ENCODE data around the gene POLR2L. TPM values are rescaled to one million over a fixed set of nuclear protein-coding genes. Genes with fewer than 3 reads are reported as not detected.

The POLR2L gene
- total RNA-seq, 1 donor from 2014 or later = 46.4 TPM

- Histone ChIP-seq H3K4me3 (ENCODE audit: low read length in 3 of 3) (no peak overlapping the region), H3K9ac (ENCODE audit: low read depth in 1 of 3, low read length in 3 of 3) (no peak overlapping the region), H3K36me3 (ENCODE audit: control insufficient read depth in 3 of 3, insufficient read depth in 3 of 3, low read length in 3 of 3) (peaks cover 12 to 28% (median 23%) of the 10 kb centered on the region in 3 donors), H3K27ac (ENCODE audit: low read depth, low read length) (no peak overlapping the region), H3K4me1 (ENCODE audit: control insufficient read depth in 3 of 3, insufficient read depth in 3 of 3, low read length in 3 of 3) (peaks cover 51 to 66% (median 54%) of the 10 kb centered on the region in 3 donors), H3K9me3 (ENCODE audit: control insufficient read depth in 3 of 3, low read length in 3 of 3) (no peaks in the 10 kb centered on the region), H3K27me3 (ENCODE audit: control insufficient read depth in 3 of 3, insufficient read depth in 3 of 3, low read length in 3 of 3) (peaks cover 3 to 31% (median 15%) of the 10 kb centered on the region in 3 donors)
Observed at GRCh38 chr11:823441-824291, 18.7 kb downstream of the POLR2L start.

- peak overlapping the region; percentile 51 to 99 (median 65) for H3K9ac ChIP-seq (ENCODE audit: low read depth in 1 of 3, low read length in 3 of 3)
- peak overlapping the region; percentile 30 to 94 (median 92) for H3K4me3 ChIP-seq (ENCODE audit: low read length in 3 of 3)
Observed at GRCh38 chr11:821512-822371, 20.6 kb downstream of the POLR2L start.

GRCh38 chr11:820655-821511 is 21.4 kb downstream of the POLR2L start:
- Histone ChIP-seq H3K9me3 (ENCODE audit: control insufficient read depth in 3 of 3, low read length in 3 of 3) (no peaks in the 10 kb centered on the region), H3K27me3 (ENCODE audit: control insufficient read depth in 3 of 3, insufficient read depth in 3 of 3, low read length in 3 of 3) (peaks cover 0 to 8% (median 5%) of the 10 kb centered on the region in 3 donors), H3K36me3 (ENCODE audit: control insufficient read depth in 3 of 3, insufficient read depth in 3 of 3, low read length in 3 of 3) (peaks cover 12 to 28% (median 23%) of the 10 kb centered on the region in 3 donors), H3K27ac (ENCODE audit: low read depth, low read length) (peak overlapping the region; percentile 95), H3K4me3 (ENCODE audit: low read length in 3 of 3) (peak overlapping the region; percentile 73 to 94 (median 92)), H3K9ac (ENCODE audit: low read depth in 1 of 3, low read length in 3 of 3) (peak overlapping the region; percentile 95 to 99 (median 95)), H3K4me1 (ENCODE audit: control insufficient read depth in 3 of 3, insufficient read depth in 3 of 3, low read length in 3 of 3) (peaks cover 37 to 52% (median 38%) of the 10 kb centered on the region in 3 donors)

More at GRCh38 chr11:821512-822371, 20.6 kb downstream of the POLR2L start:
- peaks cover 0 to 14% (median 5%) of the 10 kb centered on the region in 3 donors for H3K27me3 ChIP-seq (ENCODE audit: control insufficient read depth in 3 of 3, insufficient read depth in 3 of 3, low read length in 3 of 3)
- peak overlapping the region; percentile 95 for H3K27ac ChIP-seq (ENCODE audit: low read depth, low read length)
- peaks cover 12 to 28% (median 23%) of the 10 kb centered on the region in 3 donors for H3K36me3 ChIP-seq (ENCODE audit: control insufficient read depth in 3 of 3, insufficient read depth in 3 of 3, low read length in 3 of 3)
- H3K4me1 ChIP-seq (ENCODE audit: control insufficient read depth in 3 of 3, insufficient read depth in 3 of 3, low read length in 3 of 3) = peaks cover 38 to 53% (median 39%) of the 10 kb centered on the region in 3 donors
- no peaks in the 10 kb centered on the region for H3K9me3 ChIP-seq (ENCODE audit: control insufficient read depth in 3 of 3, low read length in 3 of 3)

GRCh38 chr11:819943-820649 is 22.2 kb downstream of the POLR2L start:
- H3K9ac ChIP-seq (ENCODE audit: low read depth in 1 of 3, low read length in 3 of 3) = peak overlapping the region; percentile 95 to 99 (median 95)
- peaks cover 33 to 45% (median 34%) of the 10 kb centered on the region in 3 donors for H3K4me1 ChIP-seq (ENCODE audit: control insufficient read depth in 3 of 3, insufficient read depth in 3 of 3, low read length in 3 of 3)
- H3K27me3 ChIP-seq (ENCODE audit: control insufficient read depth in 3 of 3, insufficient read depth in 3 of 3, low read length in 3 of 3) = peaks cover 0 to under 1% (median 0%) of the 10 kb centered on the region in 3 donors
- peak overlapping the region; percentile 73 to 94 (median 92) for H3K4me3 ChIP-seq (ENCODE audit: low read length in 3 of 3)
- peaks cover 10 to 26% (median 17%) of the 10 kb centered on the region in 3 donors for H3K36me3 ChIP-seq (ENCODE audit: control insufficient read depth in 3 of 3, insufficient read depth in 3 of 3, low read length in 3 of 3)
- H3K27ac ChIP-seq (ENCODE audit: low read depth, low read length) = peak overlapping the region; percentile 95
- no peaks in the 10 kb centered on the region for H3K9me3 ChIP-seq (ENCODE audit: control insufficient read depth in 3 of 3, low read length in 3 of 3)

- Histone ChIP-seq H3K27ac (ENCODE audit: low read depth, low read length) (peak overlapping the region; percentile 95), H3K27me3 (ENCODE audit: control insufficient read depth in 3 of 3, insufficient read depth in 3 of 3, low read length in 3 of 3) (no peaks in the 10 kb centered on the region), H3K4me3 (ENCODE audit: low read length in 3 of 3) (peak overlapping the region; percentile 67 to 92 (median 78)), H3K9ac (ENCODE audit: low read depth in 1 of 3, low read length in 3 of 3) (peak overlapping the region; percentile 77 to 99 (median 95)), H3K9me3 (ENCODE audit: control insufficient read depth in 3 of 3, low read length in 3 of 3) (no peaks in the 10 kb centered on the region), H3K36me3 (ENCODE audit: control insufficient read depth in 3 of 3, insufficient read depth in 3 of 3, low read length in 3 of 3) (peaks cover 9 to 19% (median 9%) of the 10 kb centered on the region in 3 donors), H3K4me1 (ENCODE audit: control insufficient read depth in 3 of 3, insufficient read depth in 3 of 3, low read length in 3 of 3) (peaks cover 32 to 37% (median 34%) of the 10 kb centered on the region in 3 donors)
Observed at GRCh38 chr11:819129-819931, 23.0 kb downstream of the POLR2L start.

GRCh38 chr11:818396-819128 is 23.8 kb downstream of the POLR2L start, which contains the start of gene PNPLA2:
PNPLA2 (plus strand) TSS chr11:818914; CDS start chr11:819719, 805 bp downstream.
- H3K27me3 ChIP-seq (ENCODE audit: control insufficient read depth in 3 of 3, insufficient read depth in 3 of 3, low read length in 3 of 3) = no peaks in the 10 kb centered on the region
- H3K9me3 ChIP-seq (ENCODE audit: control insufficient read depth in 3 of 3, low read length in 3 of 3) = no peaks in the 10 kb centered on the region
- peak within 1 kb of the TSS; percentile 77 to 99 (median 95) for H3K9ac ChIP-seq (ENCODE audit: low read depth in 1 of 3, low read length in 3 of 3)
- H3K27ac ChIP-seq (ENCODE audit: low read depth, low read length) = peak within 1 kb of the TSS; percentile 95
- peak within 1 kb of the TSS; percentile 67 to 92 (median 78) for H3K4me3 ChIP-seq (ENCODE audit: low read length in 3 of 3)
- peaks cover 32 to 36% (median 34%) of the 10 kb centered on the region in 3 donors for H3K4me1 ChIP-seq (ENCODE audit: control insufficient read depth in 3 of 3, insufficient read depth in 3 of 3, low read length in 3 of 3)
- peaks cover 7 to 15% (median 7%) of the 10 kb centered on the region in 3 donors for H3K36me3 ChIP-seq (ENCODE audit: control insufficient read depth in 3 of 3, insufficient read depth in 3 of 3, low read length in 3 of 3)

GRCh38 chr11:816433-816779 is 25.9 kb downstream of the POLR2L start:
- Histone ChIP-seq H3K27me3 (ENCODE audit: control insufficient read depth in 3 of 3, insufficient read depth in 3 of 3, low read length in 3 of 3) (no peaks in the 10 kb centered on the region), H3K27ac (ENCODE audit: low read depth, low read length) (no peak overlapping the region), H3K4me1 (ENCODE audit: control insufficient read depth in 3 of 3, insufficient read depth in 3 of 3, low read length in 3 of 3) (peaks cover 32 to 38% (median 35%) of the 10 kb centered on the region in 3 donors), H3K9ac (ENCODE audit: low read depth in 1 of 3, low read length in 3 of 3) (no peak overlapping the region), H3K4me3 (ENCODE audit: low read length in 3 of 3) (no peak overlapping the region), H3K9me3 (ENCODE audit: control insufficient read depth in 3 of 3, low read length in 3 of 3) (no peaks in the 10 kb centered on the region), H3K36me3 (ENCODE audit: control insufficient read depth in 3 of 3, insufficient read depth in 3 of 3, low read length in 3 of 3) (peaks cover 23 to 28% (median 24%) of the 10 kb centered on the region in 3 donors)
